ENCODE data around the gene PACSIN1.

DNA sequence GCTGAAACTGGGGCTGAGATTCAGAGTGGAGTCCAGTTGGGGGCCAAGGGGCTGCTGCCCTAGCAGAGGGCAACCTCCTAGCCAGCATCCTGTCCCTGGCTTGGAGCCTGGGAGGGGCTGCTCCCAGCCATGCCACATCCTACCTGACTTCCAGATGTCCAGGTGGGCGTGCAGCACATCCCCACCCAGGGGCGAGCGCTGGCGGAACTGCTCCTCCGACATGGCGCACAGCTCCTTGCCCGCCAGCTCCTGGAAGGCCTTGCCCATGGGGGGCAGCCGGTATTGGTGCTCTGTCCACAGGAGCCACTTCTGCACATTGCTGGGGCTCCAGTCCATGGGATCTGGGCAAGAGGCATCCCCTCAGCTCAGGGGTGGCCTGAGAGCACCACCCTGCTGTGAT, 75.0 kb downstream of the PACSIN1 start:
- no peak for TF ChIP-seq EP300 (conservative IDR thresholded peaks at IDR 0.05; ENCODE audit: poor library complexity, severe bottlenecking)
- TF ChIP-seq, protein P1, sequence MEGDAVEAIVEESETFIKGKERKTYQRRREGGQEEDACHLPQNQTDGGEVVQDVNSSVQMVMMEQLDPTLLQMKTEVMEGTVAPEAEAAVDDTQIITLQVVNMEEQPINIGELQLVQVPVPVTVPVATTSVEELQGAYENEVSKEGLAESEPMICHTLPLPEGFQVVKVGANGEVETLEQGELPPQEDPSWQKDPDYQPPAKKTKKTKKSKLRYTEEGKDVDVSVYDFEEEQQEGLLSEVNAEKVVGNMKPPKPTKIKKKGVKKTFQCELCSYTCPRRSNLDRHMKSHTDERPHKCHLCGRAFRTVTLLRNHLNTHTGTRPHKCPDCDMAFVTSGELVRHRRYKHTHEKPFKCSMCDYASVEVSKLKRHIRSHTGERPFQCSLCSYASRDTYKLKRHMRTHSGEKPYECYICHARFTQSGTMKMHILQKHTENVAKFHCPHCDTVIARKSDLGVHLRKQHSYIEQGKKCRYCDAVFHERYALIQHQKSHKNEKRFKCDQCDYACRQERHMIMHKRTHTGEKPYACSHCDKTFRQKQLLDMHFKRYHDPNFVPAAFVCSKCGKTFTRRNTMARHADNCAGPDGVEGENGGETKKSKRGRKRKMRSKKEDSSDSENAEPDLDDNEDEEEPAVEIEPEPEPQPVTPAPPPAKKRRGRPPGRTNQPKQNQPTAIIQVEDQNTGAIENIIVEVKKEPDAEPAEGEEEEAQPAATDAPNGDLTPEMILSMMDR (IDR thresholded peaks at IDR 0.05; ENCODE audit: poor library complexity, severe bottlenecking), result no peak
- TF ChIP-seq, protein P2, sequence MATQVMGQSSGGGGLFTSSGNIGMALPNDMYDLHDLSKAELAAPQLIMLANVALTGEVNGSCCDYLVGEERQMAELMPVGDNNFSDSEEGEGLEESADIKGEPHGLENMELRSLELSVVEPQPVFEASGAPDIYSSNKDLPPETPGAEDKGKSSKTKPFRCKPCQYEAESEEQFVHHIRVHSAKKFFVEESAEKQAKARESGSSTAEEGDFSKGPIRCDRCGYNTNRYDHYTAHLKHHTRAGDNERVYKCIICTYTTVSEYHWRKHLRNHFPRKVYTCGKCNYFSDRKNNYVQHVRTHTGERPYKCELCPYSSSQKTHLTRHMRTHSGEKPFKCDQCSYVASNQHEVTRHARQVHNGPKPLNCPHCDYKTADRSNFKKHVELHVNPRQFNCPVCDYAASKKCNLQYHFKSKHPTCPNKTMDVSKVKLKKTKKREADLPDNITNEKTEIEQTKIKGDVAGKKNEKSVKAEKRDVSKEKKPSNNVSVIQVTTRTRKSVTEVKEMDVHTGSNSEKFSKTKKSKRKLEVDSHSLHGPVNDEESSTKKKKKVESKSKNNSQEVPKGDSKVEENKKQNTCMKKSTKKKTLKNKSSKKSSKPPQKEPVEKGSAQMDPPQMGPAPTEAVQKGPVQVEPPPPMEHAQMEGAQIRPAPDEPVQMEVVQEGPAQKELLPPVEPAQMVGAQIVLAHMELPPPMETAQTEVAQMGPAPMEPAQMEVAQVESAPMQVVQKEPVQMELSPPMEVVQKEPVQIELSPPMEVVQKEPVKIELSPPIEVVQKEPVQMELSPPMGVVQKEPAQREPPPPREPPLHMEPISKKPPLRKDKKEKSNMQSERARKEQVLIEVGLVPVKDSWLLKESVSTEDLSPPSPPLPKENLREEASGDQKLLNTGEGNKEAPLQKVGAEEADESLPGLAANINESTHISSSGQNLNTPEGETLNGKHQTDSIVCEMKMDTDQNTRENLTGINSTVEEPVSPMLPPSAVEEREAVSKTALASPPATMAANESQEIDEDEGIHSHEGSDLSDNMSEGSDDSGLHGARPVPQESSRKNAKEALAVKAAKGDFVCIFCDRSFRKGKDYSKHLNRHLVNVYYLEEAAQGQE (IDR thresholded peaks at IDR 0.05; ENCODE audit: borderline replicate concordance), result no peak
- TF ChIP-seq EZH2 (IDR thresholded peaks at IDR 0.05; ENCODE audit: borderline replicate concordance, insufficient read depth, low read length, poor library complexity, severe bottlenecking), result no peak
- TF ChIP-seq TAF1 (IDR thresholded peaks at IDR 0.05; ENCODE audit: low read depth), result no peak
- TF ChIP-seq POLR2AphosphoS5 (IDR thresholded peaks at IDR 0.05), result no peak
- TF ChIP-seq SMC3 (conservative IDR thresholded peaks at IDR 0.05; ENCODE audit: poor library complexity), result no peak
